ENCODE results near the gene IARS1.

Gene IARS1

GRCh38 chr9:92295240-92295790 is 1.8 kb upstream of the IARS1 start:
- peak; percentile 24 for DNase-seq (ENCODE audit: low read depth)

- DNase-seq (ENCODE audit: low read depth) = peak; percentile 16
Observed at GRCh38 chr9:92294297-92294676, 790 bp upstream of the IARS1 start.

DNA sequence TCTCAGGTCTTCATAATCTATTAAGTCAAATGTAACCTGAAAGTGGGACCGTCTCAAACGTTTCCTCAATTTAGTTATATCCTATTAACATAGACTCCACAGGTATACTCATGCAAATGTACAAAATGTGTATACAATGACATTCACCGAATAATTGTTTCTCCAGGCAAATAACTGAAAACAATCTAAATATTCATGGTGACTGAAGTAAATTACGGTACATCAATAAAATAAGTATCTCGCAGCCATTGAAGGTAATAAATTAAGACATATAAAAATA is 482 bp downstream of the IARS1 start:
- DNase-seq (ENCODE audit: low read depth) = no peak

DNA sequence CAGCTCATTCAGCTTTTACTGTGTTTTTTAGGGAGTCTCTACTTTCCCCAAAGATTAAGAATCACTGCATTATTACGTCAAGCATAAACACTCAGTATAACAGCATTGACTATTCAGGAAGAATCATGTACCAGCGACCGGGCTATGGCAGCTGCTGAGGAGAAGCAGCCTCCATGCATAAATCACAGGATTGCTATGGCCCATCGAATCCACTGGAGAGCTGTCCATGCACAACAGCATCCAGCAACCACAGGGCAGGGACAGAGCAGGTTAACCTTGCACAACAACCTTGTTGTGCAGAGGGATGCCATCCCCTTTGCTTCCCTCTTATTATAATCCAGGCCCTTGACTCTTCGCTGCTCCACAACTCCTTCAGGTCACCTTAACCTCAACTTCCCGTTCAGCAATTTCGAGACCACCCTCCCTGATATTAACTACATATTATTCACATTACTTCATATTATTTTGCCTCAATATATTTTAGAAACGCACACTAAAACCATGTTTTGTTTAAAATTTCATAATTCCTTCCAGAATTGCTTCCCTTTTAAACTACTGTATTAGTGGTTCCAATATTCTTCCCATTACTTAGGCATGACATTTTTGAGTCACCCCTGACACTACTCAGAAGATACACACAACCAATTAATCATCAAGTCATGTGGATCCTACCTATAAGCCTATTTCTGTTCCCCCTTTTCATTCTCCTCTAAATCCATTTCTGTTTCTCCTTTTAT is 991 bp downstream of the IARS1 start:
- peak; percentile 28 for DNase-seq (ENCODE audit: low read depth)

- no peak for DNase-seq (ENCODE audit: low read depth)
Observed at GRCh38 chr9:92291577-92291976, 1.9 kb downstream of the IARS1 start.

DNA sequence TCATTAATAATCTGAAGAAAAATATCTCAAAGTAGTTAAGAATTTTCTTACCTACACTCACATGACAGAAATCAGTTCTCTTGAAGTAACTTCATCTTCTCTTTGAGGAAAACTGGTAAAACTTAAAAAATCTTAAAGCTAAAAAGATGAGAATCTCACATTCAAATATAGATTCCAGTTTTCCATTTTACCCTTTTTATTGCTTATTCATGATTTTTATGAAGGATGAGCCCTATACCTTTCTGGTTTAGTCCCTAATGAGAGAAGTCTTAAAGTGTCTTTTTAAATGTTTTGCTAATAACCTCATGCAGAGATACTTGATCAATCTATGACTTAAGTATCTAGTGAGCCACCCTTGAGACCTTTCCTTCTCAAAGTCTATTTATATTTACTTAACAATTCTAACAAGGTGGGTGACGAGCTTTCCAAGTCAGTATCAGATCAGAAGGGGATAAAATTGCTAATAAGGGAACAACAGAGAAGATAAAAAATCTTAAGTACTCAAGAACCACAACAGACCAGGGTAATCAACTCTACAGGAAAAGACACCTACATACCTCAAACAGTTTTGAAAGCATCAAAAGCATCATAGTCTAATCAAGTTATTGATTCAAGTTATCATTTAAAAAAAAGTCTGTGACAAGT is 2.6 kb downstream of the IARS1 start:
- no peak for DNase-seq (ENCODE audit: low read depth)

DNA sequence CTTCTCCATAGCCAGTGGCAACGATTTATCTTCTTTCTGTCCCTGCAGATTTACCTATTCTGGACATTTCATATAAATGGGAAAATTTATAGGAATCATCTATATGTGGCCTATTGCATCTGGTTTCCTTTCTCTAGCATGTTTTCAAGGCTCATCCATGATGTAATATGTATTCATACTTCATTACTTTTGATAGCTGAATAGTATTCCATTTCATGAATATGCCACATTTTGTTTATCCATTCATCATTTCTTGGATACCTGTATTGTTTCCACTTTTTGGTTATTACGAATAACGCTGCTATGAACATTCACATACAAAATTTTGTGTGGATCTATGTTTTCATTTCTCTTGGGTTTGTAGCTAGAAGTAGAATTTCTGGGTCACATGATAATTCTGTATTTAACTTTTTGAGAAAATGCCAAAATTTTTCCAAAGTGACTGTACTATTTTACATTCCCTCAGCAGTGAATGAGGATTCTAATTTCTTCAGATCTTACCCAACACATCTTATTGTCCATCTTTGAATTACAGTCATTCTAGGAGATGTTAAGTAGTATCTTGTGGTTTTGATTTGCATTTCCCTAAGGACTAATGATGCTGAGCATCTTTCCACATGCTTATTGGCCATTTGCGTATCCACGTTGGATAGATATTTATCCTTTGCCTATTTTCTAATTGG is 3.6 kb downstream of the IARS1 start:
- DNase-seq (ENCODE audit: low read depth) = peak; percentile 51

DNA sequence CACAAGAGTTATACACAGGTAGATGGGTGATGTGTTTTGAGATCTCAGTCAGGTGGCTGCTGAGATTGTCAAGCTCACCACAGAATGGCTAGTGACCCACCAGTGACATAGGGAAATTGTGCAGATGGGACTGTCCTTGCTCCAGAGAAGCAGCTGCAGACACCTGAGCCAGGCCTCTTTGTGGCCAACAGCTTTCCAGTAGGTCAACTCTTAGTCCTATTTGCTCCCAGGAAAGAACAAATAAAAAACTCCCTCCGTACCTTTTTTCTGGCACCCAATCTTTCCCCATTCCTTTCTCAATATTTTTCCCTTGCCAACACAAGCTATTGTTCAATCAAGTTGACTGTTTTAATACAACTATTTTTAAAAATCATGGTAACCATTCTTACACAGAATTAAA is 14.2 kb downstream of the IARS1 start:
- DNase-seq (ENCODE audit: low read depth) = no peak

GRCh38 chr9:92278110-92278509 is 15.4 kb downstream of the IARS1 start:
- peak; percentile 3 for DNase-seq (ENCODE audit: low read depth)

DNA sequence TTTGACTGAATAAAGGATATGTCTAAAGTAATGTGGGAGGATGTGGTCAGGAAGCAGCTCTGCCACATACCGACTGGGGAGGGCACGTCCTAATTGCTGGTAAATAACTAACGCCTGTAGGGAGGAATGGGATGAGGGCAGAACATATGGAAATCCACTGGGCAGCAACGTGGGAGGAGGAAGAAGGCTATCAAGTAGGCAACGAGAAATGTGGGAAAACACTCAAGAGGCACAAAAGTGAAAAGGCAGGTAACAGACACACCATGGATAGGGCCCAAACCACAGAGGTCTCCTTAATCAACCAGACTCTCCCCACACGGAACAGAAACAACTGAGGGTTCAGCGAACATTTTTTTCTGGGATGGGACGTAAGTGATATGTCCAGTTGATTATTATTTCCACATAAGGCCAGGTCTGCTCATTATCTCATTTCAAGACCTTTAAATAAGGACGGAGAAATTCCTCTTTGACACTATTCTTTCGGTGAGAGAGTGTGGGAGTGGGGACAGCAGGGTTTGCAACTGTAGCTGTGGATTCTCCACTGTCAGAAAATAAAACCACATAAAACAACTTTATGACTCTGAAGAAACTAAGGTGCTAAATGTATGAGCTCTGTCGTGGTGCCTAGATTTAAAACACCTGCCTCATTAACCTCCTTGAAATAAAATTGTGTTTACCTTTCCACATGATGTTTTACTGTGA is 17.0 kb downstream of the IARS1 start:
- DNase-seq (ENCODE audit: low read depth) = peak; percentile 32

GRCh38 chr9:92275541-92275940 is 18.0 kb downstream of the IARS1 start:
- DNase-seq (ENCODE audit: low read depth) = peak; percentile 48

GRCh38 chr9:92270511-92270910 is 23.0 kb downstream of the IARS1 start:
- no peak for DNase-seq (ENCODE audit: low read depth)

DNA sequence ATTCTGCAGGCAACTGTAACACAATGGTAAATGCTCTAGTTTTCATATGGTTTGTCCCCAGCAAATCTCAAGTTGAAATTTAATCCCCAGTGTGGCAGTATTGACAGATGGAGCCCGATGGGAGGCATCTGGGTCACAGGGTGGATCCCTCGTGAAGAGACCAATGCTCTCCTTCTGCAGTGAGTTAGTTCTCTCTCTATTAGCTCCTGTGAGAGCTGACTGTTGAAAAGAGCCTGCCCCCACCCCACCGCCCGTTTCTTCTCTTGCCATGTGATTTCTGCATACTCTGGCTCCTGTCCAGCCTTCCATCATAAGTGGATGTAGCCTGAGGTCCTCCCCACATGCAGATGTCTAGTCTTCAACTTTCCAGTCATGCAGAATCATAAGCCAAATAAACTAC is 27.0 kb downstream of the IARS1 start:
- no peak for DNase-seq (ENCODE audit: low read depth)

DNA sequence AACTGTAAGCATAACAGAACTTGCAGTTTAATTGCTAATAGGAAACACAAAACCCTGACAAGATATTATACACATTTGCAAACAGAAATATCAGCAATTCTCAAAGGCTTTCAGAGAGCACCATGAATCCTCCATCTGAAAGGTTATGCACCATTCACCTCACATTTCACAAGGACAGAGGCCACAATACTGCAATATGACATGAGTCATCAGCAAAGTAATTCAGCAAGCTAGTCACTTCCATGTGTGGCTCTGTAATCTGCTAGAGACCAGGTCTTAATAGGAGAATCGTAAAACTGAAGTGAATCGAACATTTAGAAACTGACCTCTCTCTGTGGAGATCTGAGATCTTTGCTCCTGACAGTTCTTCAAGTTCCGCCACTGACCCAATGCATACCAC is 28.3 kb downstream of the IARS1 start:
- DNase-seq (ENCODE audit: low read depth) = peak; percentile 52

DNA sequence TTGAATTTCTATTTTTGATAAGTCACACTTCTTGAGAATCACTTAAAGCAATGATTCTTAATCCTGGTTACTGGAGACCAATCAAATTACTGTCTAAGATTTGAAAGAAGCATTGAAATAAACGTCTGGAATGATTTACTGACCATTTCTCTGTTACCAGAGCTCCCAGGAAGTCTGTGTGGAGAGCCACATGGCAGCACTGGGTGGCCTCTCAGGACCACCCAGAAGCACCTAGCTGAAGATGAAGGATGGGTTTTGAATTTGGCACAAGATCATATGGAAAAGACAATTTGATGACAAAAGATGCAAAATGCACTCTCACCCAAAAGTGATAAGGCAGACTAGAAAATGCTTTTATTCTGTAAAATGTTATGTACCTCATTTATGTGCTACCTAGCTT is 30.4 kb downstream of the IARS1 start:
- DNase-seq (ENCODE audit: low read depth) = no peak

GRCh38 chr9:92257327-92257726 is 36.2 kb downstream of the IARS1 start:
- DNase-seq (ENCODE audit: low read depth) = no peak

DNA sequence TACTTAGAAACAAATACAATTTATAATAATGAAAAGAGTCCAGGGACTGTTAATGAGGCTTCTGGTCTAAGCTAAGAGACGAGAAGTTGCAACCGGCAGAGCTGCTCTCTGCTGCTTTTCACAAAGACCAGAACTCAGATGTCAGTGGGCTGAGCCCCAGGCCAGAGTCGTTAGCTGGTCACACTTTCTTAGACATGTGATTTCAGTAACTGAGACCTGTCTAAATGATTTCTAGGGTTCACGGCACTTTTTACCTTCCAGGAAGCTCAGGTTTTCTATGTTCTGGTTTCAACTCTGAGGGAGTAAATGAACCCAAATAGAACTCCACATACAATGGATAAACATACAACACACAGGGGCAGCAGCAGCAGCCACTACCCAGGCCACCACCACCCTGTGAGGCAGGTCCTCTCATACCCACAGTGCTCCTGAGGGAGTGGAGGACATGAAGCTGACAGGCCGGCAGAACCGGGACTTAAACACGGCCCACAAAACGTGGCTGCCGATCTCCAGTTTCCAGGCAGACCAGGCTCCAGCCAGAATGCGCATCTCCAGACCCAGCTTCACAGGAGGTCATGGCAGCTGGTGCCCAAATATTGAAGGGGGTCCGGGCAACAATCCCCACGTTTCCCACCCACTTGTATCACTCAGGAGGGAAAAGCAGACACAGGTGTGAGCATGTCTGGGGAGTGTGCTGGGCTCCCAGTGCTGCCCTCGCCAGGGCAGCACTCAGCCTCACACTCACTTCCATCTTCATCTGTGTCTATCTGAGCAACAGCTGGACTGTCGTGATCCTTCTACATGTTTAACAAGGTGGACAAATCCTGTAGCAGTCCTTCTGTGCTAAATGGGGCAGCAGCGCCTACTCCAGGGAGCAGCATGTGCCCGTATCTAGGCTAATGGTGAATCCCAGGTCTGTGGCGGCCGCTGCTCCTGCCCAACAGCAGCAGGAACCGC is 38.8 kb downstream of the IARS1 start:
- no peak for DNase-seq (ENCODE audit: low read depth)

DNA sequence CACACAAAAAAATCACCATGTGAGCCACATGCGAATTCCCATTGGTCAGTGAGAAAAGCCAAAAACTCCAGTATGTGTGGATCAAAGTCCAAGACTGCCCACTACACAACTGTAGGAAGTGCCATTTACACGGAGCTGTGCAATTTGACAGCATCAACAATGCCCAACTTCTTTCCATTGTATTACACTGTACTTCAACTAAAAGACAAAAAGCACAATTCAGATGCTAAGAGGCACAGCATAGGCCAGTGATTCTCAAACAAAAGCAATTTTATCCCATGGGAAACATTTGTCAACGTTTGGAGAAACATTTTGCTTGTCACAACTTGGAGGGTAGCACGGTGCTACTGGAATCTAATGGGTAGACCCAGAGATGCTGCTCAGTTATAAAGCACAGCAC is 39.8 kb downstream of the IARS1 start:
- DNase-seq (ENCODE audit: low read depth) = no peak

GRCh38 chr9:92247981-92248380 is 45.5 kb downstream of the IARS1 start:
- DNase-seq (ENCODE audit: low read depth) = no peak

DNA sequence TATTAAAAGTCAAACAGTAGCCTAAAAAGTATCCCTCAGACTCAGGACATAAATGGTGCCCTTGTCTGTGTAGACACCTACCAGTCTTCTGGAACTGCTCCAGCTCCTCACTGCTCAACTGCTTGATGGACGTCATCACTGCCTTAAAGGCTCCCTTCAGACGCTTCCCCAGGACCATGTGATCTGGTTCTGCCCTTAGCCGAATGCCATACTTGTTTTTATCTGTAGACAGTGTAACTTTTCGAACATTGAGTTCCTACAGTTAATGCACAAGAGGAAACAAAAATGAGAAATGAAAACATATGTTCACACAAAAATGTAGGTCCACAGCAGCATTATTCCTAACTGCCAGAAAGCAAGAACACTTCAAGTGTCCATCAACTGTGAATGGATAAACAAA is 46.2 kb downstream of the IARS1 start:
- peak; percentile 94 for DNase-seq (ENCODE audit: low read depth)

DNA sequence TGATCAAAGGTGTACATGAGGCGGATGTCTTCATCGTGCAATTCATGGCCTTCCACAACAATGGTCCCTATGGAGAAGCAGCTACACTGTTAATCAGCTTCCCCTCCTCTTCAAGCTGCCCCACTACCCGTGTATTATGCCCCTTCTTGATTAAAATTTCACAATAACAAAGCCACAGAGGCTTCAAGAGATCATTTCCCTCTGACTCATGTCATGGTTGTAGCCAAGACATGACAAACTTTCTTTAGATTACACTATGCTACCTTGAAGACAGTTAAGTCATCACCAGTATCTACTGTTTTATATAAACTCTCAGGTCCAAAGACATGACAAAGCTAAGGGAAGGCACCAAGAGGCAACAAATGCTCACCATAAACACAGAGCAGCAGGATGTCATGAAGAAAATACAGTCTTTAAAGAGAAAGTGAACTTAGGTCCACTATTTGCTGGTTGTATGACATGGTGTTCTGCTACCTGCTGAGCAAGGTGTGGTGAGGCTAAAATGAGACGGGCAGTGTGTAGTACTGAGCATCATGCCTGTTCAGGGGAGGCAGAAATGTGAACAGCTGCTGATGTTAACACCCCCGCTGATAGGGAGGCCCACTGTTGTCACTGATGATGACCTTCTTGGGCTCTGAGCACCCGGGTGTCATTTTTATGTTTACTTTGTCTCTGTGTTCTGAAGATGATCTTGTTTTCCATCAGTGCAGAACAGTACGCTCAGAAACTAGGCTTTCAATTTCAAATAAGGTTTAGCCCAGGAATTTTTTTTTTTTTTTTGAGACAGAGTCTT is 48.3 kb downstream of the IARS1 start:
- peak; percentile 88 for DNase-seq (ENCODE audit: low read depth)
